GM18502 (cell line): Measurements from ENCODE around the gene CYB5B.

Experiments used
- ATAC-seq: cut with Tn5 transposase; IDR thresholded peaks from one replicate; pipeline ENCODE4 v1.9.1; 2021; ENCODE audit warnings: mild to moderate bottlenecking; ENCODE audit not compliant: unreplicated experiment, poor library complexity

The CYB5B gene

GRCh38 chr16:69482410-69482991 lies 58.1 kb downstream of the CYB5B start:
- no peak for ATAC-seq

GRCh38 chr16:69483611-69484010 lies 59.2 kb downstream of the CYB5B start:
- no peak for ATAC-seq

GRCh38 chr16:69485361-69485760 lies 60.9 kb downstream of the CYB5B start:
- ATAC-seq, result no peak

- no peak for ATAC-seq
Observed at GRCh38 chr16:69485816-69486215, 61.4 kb downstream of the CYB5B start.

GRCh38 chr16:69486272-69486671 lies 61.9 kb downstream of the CYB5B start:
- ATAC-seq, result no peak

- ATAC-seq, result no peak
Observed at GRCh38 chr16:69486724-69487123, 62.3 kb downstream of the CYB5B start.

GRCh38 chr16:69490707-69491324 lies 66.4 kb downstream of the CYB5B start:
- ATAC-seq, result no peak

GRCh38 chr16:69494991-69495392 lies 70.6 kb downstream of the CYB5B start:
- no peak for ATAC-seq

- no peak for ATAC-seq
Observed at GRCh38 chr16:69495821-69496220, 71.4 kb downstream of the CYB5B start.

- ATAC-seq, result no peak
Observed at GRCh38 chr16:69496376-69496775, 72.0 kb downstream of the CYB5B start.

GRCh38 chr16:69496896-69497295 lies 72.5 kb downstream of the CYB5B start:
- ATAC-seq, result no peak

- no peak for ATAC-seq
Observed at GRCh38 chr16:69497876-69498596, 73.6 kb downstream of the CYB5B start.

GRCh38 chr16:69498926-69499325 lies 74.5 kb downstream of the CYB5B start:
- no peak for ATAC-seq

- no peak for ATAC-seq
Observed at GRCh38 chr16:69499541-69500230, 75.3 kb downstream of the CYB5B start.

- no peak for ATAC-seq
Observed at GRCh38 chr16:69500496-69500895, 76.1 kb downstream of the CYB5B start.

GRCh38 chr16:69501956-69502745 lies 77.7 kb downstream of the CYB5B start:
- ATAC-seq, result no peak

- no peak for ATAC-seq
Observed at GRCh38 chr16:69503244-69503643, 78.8 kb downstream of the CYB5B start.

GRCh38 chr16:69508033-69508755 lies 83.8 kb downstream of the CYB5B start:
- no peak for ATAC-seq

GRCh38 chr16:69509125-69509524 lies 84.7 kb downstream of the CYB5B start:
- no peak for ATAC-seq

- ATAC-seq, result no peak
Observed at GRCh38 chr16:69511651-69512050, 87.2 kb downstream of the CYB5B start.
